IPS-18c (cell line): ENCODE results near the gene CDK14.

Experiments
- H3K4me3 ChIP-seq: 2 replicates; pipeline ENCODE4 v1.7.0; 2013; ENCODE audit warnings: low read depth, mild to moderate bottlenecking, low read length, moderate library complexity; ENCODE audit not compliant: insufficient read depth
- H3K9me3 ChIP-seq: one replicate; pipeline ENCODE4 v1.6.1; 2013; ENCODE audit warnings: mild to moderate bottlenecking, low read length, moderate library complexity; ENCODE audit not compliant: control insufficient read depth, insufficient read depth

CDK14 gene

GRCh38 chr7:90821961-90822620 lies 226.0 kb downstream of the CDK14 start:
- no peaks in the 10 kb centered on the region for H3K9me3 ChIP-seq

GRCh38 chr7:90824386-90825307 lies 228.5 kb downstream of the CDK14 start:
- Histone ChIP-seq H3K4me3 (no peak overlapping the region), H3K9me3 (no peaks in the 10 kb centered on the region)

More at GRCh38 chr7:90821961-90822620, 226.0 kb downstream of the CDK14 start:
- no peak overlapping the region for H3K4me3 ChIP-seq

GRCh38 chr7:90825779-90826178 lies 229.7 kb downstream of the CDK14 start:
- H3K9me3 ChIP-seq, result peaks cover 2% of the 10 kb centered on the region
- no peak overlapping the region for H3K4me3 ChIP-seq

GRCh38 chr7:90828601-90829000 lies 232.5 kb downstream of the CDK14 start:
- Histone ChIP-seq H3K4me3 (no peak overlapping the region), H3K9me3 (peaks cover 2% of the 10 kb centered on the region)

- Histone ChIP-seq H3K4me3 (no peak overlapping the region), H3K9me3 (peaks cover 2% of the 10 kb centered on the region)
These were observed 234.2 kb downstream of the CDK14 start for GRCh38 chr7:90830308-90830707.

GRCh38 chr7:90832726-90833125 lies 236.6 kb downstream of the CDK14 start:
- H3K9me3 ChIP-seq, result peaks cover 2% of the 10 kb centered on the region
- no peak overlapping the region for H3K4me3 ChIP-seq

GRCh38 chr7:90833443-90833842 lies 237.3 kb downstream of the CDK14 start:
- H3K9me3 ChIP-seq, result peaks cover 2% of the 10 kb centered on the region

GRCh38 chr7:90834771-90835170 lies 238.7 kb downstream of the CDK14 start:
- peaks cover 2% of the 10 kb centered on the region for H3K9me3 ChIP-seq
- H3K4me3 ChIP-seq, result no peak overlapping the region

More at GRCh38 chr7:90833443-90833842, 237.3 kb downstream of the CDK14 start:
- no peak overlapping the region for H3K4me3 ChIP-seq

GRCh38 chr7:90835861-90836260 lies 239.7 kb downstream of the CDK14 start:
- no peaks in the 10 kb centered on the region for H3K9me3 ChIP-seq
- H3K4me3 ChIP-seq, result no peak overlapping the region

GRCh38 chr7:90836937-90837336 lies 240.8 kb downstream of the CDK14 start:
- H3K9me3 ChIP-seq, result no peaks in the 10 kb centered on the region
- H3K4me3 ChIP-seq, result no peak overlapping the region

GRCh38 chr7:90838799-90839198 lies 242.7 kb downstream of the CDK14 start:
- Histone ChIP-seq H3K4me3 (no peak overlapping the region), H3K9me3 (no peaks in the 10 kb centered on the region)

- H3K4me3 ChIP-seq, result no peak overlapping the region
- H3K9me3 ChIP-seq, result no peaks in the 10 kb centered on the region
These were observed 243.2 kb downstream of the CDK14 start for GRCh38 chr7:90839316-90839715.

- H3K4me3 ChIP-seq, result no peak overlapping the region
- H3K9me3 ChIP-seq, result no peaks in the 10 kb centered on the region
These were observed 243.7 kb downstream of the CDK14 start for GRCh38 chr7:90839727-90840291.

GRCh38 chr7:90841759-90842429 lies 245.8 kb downstream of the CDK14 start:
- no peak overlapping the region for H3K4me3 ChIP-seq
- H3K9me3 ChIP-seq, result no peaks in the 10 kb centered on the region

GRCh38 chr7:90842430-90842788 lies 246.3 kb downstream of the CDK14 start:
- H3K9me3 ChIP-seq, result no peaks in the 10 kb centered on the region
- H3K4me3 ChIP-seq, result no peak overlapping the region

GRCh38 chr7:90843472-90843871 lies 247.4 kb downstream of the CDK14 start:
- H3K4me3 ChIP-seq, result no peak overlapping the region

GRCh38 chr7:90844421-90844820 lies 248.3 kb downstream of the CDK14 start:
- H3K9me3 ChIP-seq, result no peaks in the 10 kb centered on the region
- H3K4me3 ChIP-seq, result no peak overlapping the region

More at GRCh38 chr7:90843472-90843871, 247.4 kb downstream of the CDK14 start:
- no peaks in the 10 kb centered on the region for H3K9me3 ChIP-seq
